ENCODE results near the gene NTM. TPM values are rescaled to one million over a fixed set of nuclear protein-coding genes. Genes with fewer than 3 reads are reported as not detected.

The NTM gene
- polyA plus RNA-seq, 1 experiment = 33.6 TPM

- Histone ChIP-seq H3K36me3 (ENCODE audit: control insufficient read depth, insufficient read depth, low read length) (no peaks in the 10 kb centered on the region), H3K4me3 (ENCODE audit: low read depth, low read length) (no peak overlapping the region), H3K27me3 (ENCODE audit: control insufficient read depth, insufficient read depth, low read length) (no peaks in the 10 kb centered on the region)
- ChIA-PET POLR2A (no interaction called here), CTCF (no interaction called here)
- no peak for TF ChIP-seq CTCF (IDR thresholded peaks at IDR 0.05; ENCODE audit: insufficient read depth, low read depth, low read length)
- no peak for DNase-seq (ENCODE audit: low read depth)
Measured at GRCh38 chr11:131897956-131898355, 527.5 kb downstream of the NTM start.

GRCh38 chr11:131898949-131899348 is 528.5 kb downstream of the NTM start:
- H3K4me3 ChIP-seq (ENCODE audit: low read depth, low read length) = no peak overlapping the region
- no peaks in the 10 kb centered on the region for H3K27me3 ChIP-seq (ENCODE audit: control insufficient read depth, insufficient read depth, low read length)
- ChIA-PET POLR2A (no interaction called here), CTCF (interaction anchor here (1.3 kb wide), 1 partner anchor 12 kb away, joined by 3 read pairs; no protein-coding TSS in a partner anchor)
- TF ChIP-seq CTCF (IDR thresholded peaks at IDR 0.05; ENCODE audit: insufficient read depth, low read depth, low read length) = no peak
- no peak for DNase-seq (ENCODE audit: low read depth)
- no peaks in the 10 kb centered on the region for H3K36me3 ChIP-seq (ENCODE audit: control insufficient read depth, insufficient read depth, low read length)

GRCh38 chr11:131899950-131900580 is 529.6 kb downstream of the NTM start:
- no peaks in the 10 kb centered on the region for H3K36me3 ChIP-seq (ENCODE audit: control insufficient read depth, insufficient read depth, low read length)
- H3K27me3 ChIP-seq (ENCODE audit: control insufficient read depth, insufficient read depth, low read length) = no peaks in the 10 kb centered on the region
- DNase-seq (ENCODE audit: low read depth) = no peak
- ChIA-PET POLR2A (interaction anchor here (0.6 kb wide), 1 partner anchor 227 kb away, joined by 5 read pairs; no protein-coding TSS in a partner anchor), CTCF (interaction anchor here (0.6 to 2.8 kb wide), 6 partner anchors 11 to 231 kb away, joined by 3 to 16 read pairs (median 4); no protein-coding TSS in a partner anchor)
- H3K4me3 ChIP-seq (ENCODE audit: low read depth, low read length) = no peak overlapping the region
- TF ChIP-seq CTCF (IDR thresholded peaks at IDR 0.05; ENCODE audit: insufficient read depth, low read depth, low read length) = no peak

GRCh38 chr11:131902421-131902820 is 532.0 kb downstream of the NTM start:
- Histone ChIP-seq H3K36me3 (ENCODE audit: control insufficient read depth, insufficient read depth, low read length) (no peaks in the 10 kb centered on the region), H3K4me3 (ENCODE audit: low read depth, low read length) (no peak overlapping the region), H3K27me3 (ENCODE audit: control insufficient read depth, insufficient read depth, low read length) (no peaks in the 10 kb centered on the region)
- POLR2A ChIA-PET = no interaction called here
- no peak for TF ChIP-seq CTCF (IDR thresholded peaks at IDR 0.05; ENCODE audit: insufficient read depth, low read depth, low read length)
- CTCF ChIA-PET = interaction anchor here (0.9 to 2.8 kb wide), 4 partner anchors 8 to 224 kb away, joined by 3 to 16 read pairs (median 6); no protein-coding TSS in a partner anchor
- no peak for DNase-seq (ENCODE audit: low read depth)

GRCh38 chr11:131903074-131903473 is 532.7 kb downstream of the NTM start:
- no peak for TF ChIP-seq CTCF (IDR thresholded peaks at IDR 0.05; ENCODE audit: insufficient read depth, low read depth, low read length)
- DNase-seq (ENCODE audit: low read depth) = no peak
- POLR2A ChIA-PET = no interaction called here
- CTCF ChIA-PET = interaction anchor here (0.6 to 1.2 kb wide), 2 partner anchors 215 to 224 kb away, joined by 3 to 5 read pairs; no protein-coding TSS in a partner anchor
- Histone ChIP-seq H3K36me3 (ENCODE audit: control insufficient read depth, insufficient read depth, low read length) (no peaks in the 10 kb centered on the region), H3K27me3 (ENCODE audit: control insufficient read depth, insufficient read depth, low read length) (no peaks in the 10 kb centered on the region), H3K4me3 (ENCODE audit: low read depth, low read length) (no peak overlapping the region)

Data from BJ (cell line).